HCT116 (cell line): ENCODE measurements around the gene ADD2. TPM values are rescaled to one million over a fixed set of nuclear protein-coding genes. Genes with fewer than 3 reads are reported as not detected.

Experiments
- ATAC-seq: fragments of 200-7000 bp; cut with Tn5 transposase; 2 replicates; pipeline ENCODE4 v1.9.1; 2020; ENCODE audit warnings: mild to moderate bottlenecking, moderate library complexity
- BruUV-seq: library from RNA; stranded (reverse); fragments of 400-500 nt; replicated peaks from 2 replicates; lab custom pipeline; 2021; lab: Mats Ljungman, UMichigan
- CTCF ChIA-PET: fragments of 300-600 bp; sonication (Branson Sonifier 250); formaldehyde crosslinking; loops from one replicate; lab custom pipeline; 2021; ENCODE audit warnings: antibody characterized with exemption; lab: Charles Lee
- POLR2A ChIA-PET: fragments of 300-600, 350-600 bp; sonication (Branson Sonifier 250); formaldehyde crosslinking; loops from one replicate; lab custom pipeline; 2021; ENCODE audit warnings: antibody characterized with exemption; lab: Charles Lee
- RAD21 ChIA-PET, 2 experiments: fragments of 300-600 bp; sonication (Branson Sonifier 250); formaldehyde crosslinking; loops; one replicate each; lab custom pipeline; 2023; ENCODE audit warnings: low total read pairs in 2 of 2; ENCODE audit not compliant: uncharacterized antibody in 2 of 2, unreplicated experiment in 2 of 2, low non-redundant PET in 1 of 2; lab: Charles Lee
- DNase-seq: peaks from one replicate; pipeline ENCODE4 v3.0.0-alpha.2; 2010; ENCODE audit warnings: low read depth, low spot score
- H2AFZ ChIP-seq: fragments of 200-600 bp; shearing (Covaris generic), sonication (generic); 2 replicates; pipeline ENCODE4 v1.6.1; 2017; ENCODE audit warnings: low read depth, mixed run types, mixed read lengths, antibody characterized with exemption, low read length; ENCODE audit not compliant: poor library complexity, severe bottlenecking
- H3K27ac ChIP-seq: 2 replicates; pipeline ENCODE4 v1.5.1; 2012; ENCODE audit warnings: low read depth, low read length
- H3K27me3 ChIP-seq: fragments of 200-600 bp; sonication (generic); 2 replicates; pipeline ENCODE4 v1.6.1; 2016; ENCODE audit warnings: mixed run types, low read length, mixed read lengths; ENCODE audit not compliant: insufficient read depth
- H3K36me3 ChIP-seq, 2 experiments: fragments of 200-500 bp in 1 of 2; fragments of 200-600 bp in 1 of 2; sonication (Bioruptor generic) in 1 of 2; sonication (generic) in 1 of 2; 2 replicates each; pipeline versions ENCODE4 v1.5.1 to v1.6.1; 2014 to 2016; ENCODE audit warnings: low read length in 2 of 2, inconsistent platforms in 1 of 2, mixed read lengths in 1 of 2, mixed run types in 1 of 2; ENCODE audit not compliant: insufficient read depth in 2 of 2, control insufficient read depth in 1 of 2
- H3K4me1 ChIP-seq, 2 experiments: fragments of 200-600 bp in 1 of 2; sonication (generic) in 1 of 2; 2 replicates each; pipeline versions ENCODE4 v1.5.1 to v1.6.1; 2012 to 2017; ENCODE audit warnings: low read length in 2 of 2, inconsistent platforms in 1 of 2, mild to moderate bottlenecking in 1 of 2, mixed read lengths in 1 of 2, mixed run types in 1 of 2, moderate library complexity in 1 of 2; ENCODE audit not compliant: insufficient read depth in 2 of 2, control insufficient read depth in 1 of 2
- H3K4me2 ChIP-seq: fragments of 200-600 bp; sonication (generic); 2 replicates; pipeline ENCODE4 v1.6.1; 2017; ENCODE audit warnings: mixed run types, low read length, mixed read lengths
- H3K4me3 ChIP-seq, 2 experiments: fragments of 200-600 bp in 1 of 2; sonication (generic) in 1 of 2; replicated peaks in 1 of 2; 2 replicates each; pipeline ENCODE4 v1.5.1; 2011 to 2016; ENCODE audit warnings: low read length in 2 of 2, control low read depth in 1 of 2, low read depth in 1 of 2, mild to moderate bottlenecking in 1 of 2, mixed read lengths in 1 of 2, mixed run types in 1 of 2
- H3K79me2 ChIP-seq: fragments of 200-600 bp; sonication (generic); 2 replicates; pipeline ENCODE4 v1.6.1; 2017; ENCODE audit warnings: mild to moderate bottlenecking, mixed run types, low read length, moderate library complexity, mixed read lengths; ENCODE audit not compliant: insufficient read depth
- H3K9ac ChIP-seq: fragments of 200-600 bp; sonication (generic); 2 replicates; pipeline ENCODE4 v1.6.1; 2016; ENCODE audit warnings: low read length, mixed read lengths
- H3K9me2 ChIP-seq: fragments of 200-600 bp; sonication (generic), shearing (Covaris generic); 2 replicates; pipeline ENCODE4 v1.6.1; 2017; ENCODE audit warnings: mixed run types, mild to moderate bottlenecking, moderate library complexity; ENCODE audit not compliant: insufficient read depth
- H3K9me3 ChIP-seq, 2 experiments: fragments of 200-500 bp in 1 of 2; fragments of 200-600 bp in 1 of 2; sonication (Bioruptor generic) in 1 of 2; sonication (generic) in 1 of 2; 2 replicates each; pipeline ENCODE4 v1.6.1; 2014 to 2017; ENCODE audit warnings: low read length in 2 of 2, mixed read lengths in 2 of 2, inconsistent platforms in 1 of 2, low read depth in 1 of 2, mild to moderate bottlenecking in 1 of 2, mixed run types in 1 of 2, moderate library complexity in 1 of 2; ENCODE audit not compliant: control insufficient read depth in 1 of 2, insufficient read depth in 1 of 2
- H4K20me1 ChIP-seq: fragments of 200-600 bp; sonication (generic), shearing (Covaris generic); 2 replicates; pipeline ENCODE4 v1.6.1; 2017; ENCODE audit warnings: mixed run types, mild to moderate bottlenecking, moderate library complexity; ENCODE audit not compliant: insufficient read depth
- ATF3 ChIP-seq: IDR thresholded peaks from 2 replicates; pipeline ENCODE4 v1.6.1; 2012
- CEBPB ChIP-seq: IDR thresholded peaks from 2 replicates; pipeline ENCODE4 v1.6.1; 2012; ENCODE audit warnings: low read depth
- CTCF ChIP-seq, 3 experiments: fragments of 200-600 bp in 1 of 3; sonication (generic) in 1 of 3; IDR thresholded peaks in 2 of 3; conservative IDR thresholded peaks in 1 of 3; 2 replicates each; pipeline ENCODE4 v1.5.1; 2012 to 2017; ENCODE audit warnings: low read depth in 2 of 3, low read length in 2 of 3, antibody characterized with exemption in 1 of 3, borderline replicate concordance in 1 of 3, control low read depth in 1 of 3, mild to moderate bottlenecking in 1 of 3, mixed read lengths in 1 of 3, mixed run types in 1 of 3, moderate library complexity in 1 of 3; ENCODE audit not compliant: insufficient read depth in 1 of 3
- EGR1 ChIP-seq: IDR thresholded peaks from 2 replicates; pipeline ENCODE4 v1.6.1; 2012; ENCODE audit warnings: low read depth
- ELF1 ChIP-seq: IDR thresholded peaks from 2 replicates; pipeline ENCODE4 v1.6.1; 2012; ENCODE audit warnings: low read depth, borderline replicate concordance
- FOSL1 ChIP-seq: IDR thresholded peaks from 2 replicates; pipeline ENCODE4 v1.6.1; 2012; ENCODE audit warnings: low read depth
- JUND ChIP-seq: IDR thresholded peaks from 2 replicates; pipeline ENCODE4 v1.6.1; 2012
- POLR2AphosphoS5 ChIP-seq: IDR thresholded peaks from 2 replicates; pipeline ENCODE4 v1.6.1; 2011; ENCODE audit warnings: mild to moderate bottlenecking, low read depth, low read length, moderate library complexity
- RAD21 ChIP-seq: IDR thresholded peaks from 2 replicates; pipeline ENCODE4 v1.6.1; 2012; ENCODE audit warnings: low read depth, mild to moderate bottlenecking
- REST ChIP-seq: IDR thresholded peaks from 2 replicates; pipeline ENCODE4 v1.6.1; 2012; ENCODE audit warnings: low read depth
- SP1 ChIP-seq: IDR thresholded peaks from 2 replicates; pipeline ENCODE4 v1.6.1; 2012; ENCODE audit warnings: low read depth
- ZNF274 ChIP-seq: fragments of 200-500 bp; sonication (Bioruptor generic); IDR thresholded peaks from 2 replicates; pipeline ENCODE4 v1.6.1; 2014; ENCODE audit warnings: mild to moderate bottlenecking, low read depth, low read length, inconsistent platforms
- intact Hi-C: fragments of 100-400 bp; cut with micrococcal nuclease; formaldehyde crosslinking; loops from 2 replicates; pipeline ENCODE4 v1.10.0; 2022
- total RNA-seq: library from RNA; stranded (reverse); gene quantifications from one replicate; pipeline ENCODE4 v1.2.1, GENCODE V29; 2021; ENCODE audit not compliant: unreplicated experiment

ADD2 gene
- total RNA-seq, 1 experiment from 2014 or later, result 0.15 TPM

GRCh38 chr2:70795164-70795995 lies 27.4 kb upstream of the ADD2 start:
- Histone ChIP-seq H3K27ac (no peak overlapping the region), H3K27me3 (no peaks in the 10 kb centered on the region), H3K9ac (no peak overlapping the region), H4K20me1 (no peaks in the 10 kb centered on the region), H3K9me2 (no peaks in the 10 kb centered on the region), H3K4me1 (no peaks in the 10 kb centered on the region), H3K9me3 (no peaks in the 10 kb centered on the region), H3K4me3 (no peak overlapping the region), H3K4me2 (no peak overlapping the region), H3K79me2 (no peaks in the 10 kb centered on the region), H2AFZ (no peak overlapping the region), H3K36me3 (no peaks in the 10 kb centered on the region)
- DNase-seq (no peak), ATAC-seq (no peak)
- ChIA-PET CTCF (interaction anchor here (2.2 kb wide), 1 partner anchor 153 kb away, joined by 6 read pairs; no protein-coding TSS in a partner anchor), RAD21 (no interaction called here), POLR2A (no interaction called here)
- intact Hi-C loops, result no loop called here
- no TSS peak for BruUV-seq
- TF ChIP-seq JUND, result no peak

- Histone ChIP-seq H3K36me3 (no peaks in the 10 kb centered on the region), H3K9me2 (no peaks in the 10 kb centered on the region), H3K4me1 (peaks cover 0 to 8% of the 10 kb centered on the region in 2 experiments; a peak in 2 of 4 replicates), H2AFZ (no peak overlapping the region), H3K9ac (no peak overlapping the region), H3K27me3 (no peaks in the 10 kb centered on the region), H3K79me2 (no peaks in the 10 kb centered on the region), H3K9me3 (no peaks in the 10 kb centered on the region), H4K20me1 (no peaks in the 10 kb centered on the region), H3K4me2 (no peak overlapping the region), H3K27ac (no peak overlapping the region), H3K4me3 (no peak overlapping the region)
- DNase-seq (no peak), ATAC-seq (no peak)
- no peak for TF ChIP-seq CEBPB
- no peak for TF ChIP-seq ZNF274
- no peak for TF ChIP-seq RAD21
- TF ChIP-seq REST, result no peak
- TF ChIP-seq FOSL1, result no peak
- TF ChIP-seq ATF3, result no peak
- no peak for TF ChIP-seq POLR2AphosphoS5
- TF ChIP-seq CTCF (IDR thresholded peaks at IDR 0.05 in 2 of 3, conservative IDR thresholded peaks at IDR 0.05 in 1 of 3; ENCODE audit: borderline replicate concordance in 1 of 3, insufficient read depth in 1 of 3, low read depth in 2 of 3, low read length in 2 of 3), result no peak
- no peak for TF ChIP-seq ELF1
- no peak for TF ChIP-seq SP1
- TF ChIP-seq EGR1, result no peak
- ChIA-PET RAD21 (no interaction called here), POLR2A (no interaction called here), CTCF (no interaction called here)
- intact Hi-C loops, result no loop called here
- no TSS peak for BruUV-seq
Observed at GRCh38 chr2:70793450-70793849, 25.4 kb upstream of the ADD2 start.
